ENCODE measurements around the gene SLC22A23. TPM values are rescaled to one million over a fixed set of nuclear protein-coding genes. Genes with fewer than 3 reads are reported as not detected.

The SLC22A23 gene
- total RNA-seq, 1 experiment from 2014 or later, result 5.7 TPM

DNA sequence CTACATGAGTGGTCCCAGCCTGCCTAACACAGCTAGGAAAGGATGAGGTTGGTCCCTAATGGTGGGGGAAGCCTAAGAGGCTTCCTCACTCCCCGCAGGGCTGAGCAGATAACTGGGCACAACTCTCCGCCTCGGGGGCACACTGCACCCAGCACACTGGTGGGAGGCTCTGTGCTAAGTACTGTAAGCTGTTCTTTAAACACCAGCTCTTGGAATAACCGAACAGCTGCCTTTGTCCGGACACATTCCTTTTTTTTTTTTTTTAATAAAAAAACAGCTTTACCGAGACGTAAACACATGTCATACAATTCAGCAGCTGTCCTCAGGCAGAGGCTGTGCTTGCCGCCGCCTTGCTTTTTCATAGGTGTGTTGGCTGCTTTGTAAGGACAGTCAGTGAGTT, 191.2 kb downstream of the SLC22A23 start:
- intact Hi-C loops (cut with micrococcal nuclease), result no loop called here
- Histone ChIP-seq H3K4me1 (ENCODE audit: insufficient read depth, low read length) (peaks cover 9% of the 10 kb centered on the region), H3K36me3 (ENCODE audit: low read depth, low read length) (peaks cover 18% of the 10 kb centered on the region), H3K4me2 (ENCODE audit: low read length) (no peak overlapping the region), H2AFZ (ENCODE audit: low read length) (no peak overlapping the region), H3K27me3 (ENCODE audit: low read length) (no peaks in the 10 kb centered on the region), H4K20me1 (ENCODE audit: low read length) (peaks cover 24% of the 10 kb centered on the region; the same call in 1 of the 2 replicates), H3K9me2 (replicated peaks; ENCODE audit: low read length) (no peaks in the 10 kb centered on the region), H3K4me3 (ENCODE audit: low read length) (no peak overlapping the region), H3K9ac (ENCODE audit: low read length) (no peak overlapping the region), H3K9me3 (ENCODE audit: low read length) (no peaks in the 10 kb centered on the region), H3K27ac (ENCODE audit: low read length) (no peak overlapping the region), H3F3A (ENCODE audit: low read length, unreplicated experiment) (no peaks in the 10 kb centered on the region), H3K79me2 (ENCODE audit: low read length) (peaks cover 56% of the 10 kb centered on the region)
- CTCF ChIA-PET, result no interaction called here
- DNase-seq, result no peak
- TF ChIP-seq EZH2 (IDR thresholded peaks at IDR 0.05; ENCODE audit: low read length, unreplicated experiment) (no peak), EZH2phosphoT487 (IDR thresholded peaks at IDR 0.05; ENCODE audit: borderline replicate concordance, low read length) (no peak)
- TF ChIP-seq, protein P1, sequence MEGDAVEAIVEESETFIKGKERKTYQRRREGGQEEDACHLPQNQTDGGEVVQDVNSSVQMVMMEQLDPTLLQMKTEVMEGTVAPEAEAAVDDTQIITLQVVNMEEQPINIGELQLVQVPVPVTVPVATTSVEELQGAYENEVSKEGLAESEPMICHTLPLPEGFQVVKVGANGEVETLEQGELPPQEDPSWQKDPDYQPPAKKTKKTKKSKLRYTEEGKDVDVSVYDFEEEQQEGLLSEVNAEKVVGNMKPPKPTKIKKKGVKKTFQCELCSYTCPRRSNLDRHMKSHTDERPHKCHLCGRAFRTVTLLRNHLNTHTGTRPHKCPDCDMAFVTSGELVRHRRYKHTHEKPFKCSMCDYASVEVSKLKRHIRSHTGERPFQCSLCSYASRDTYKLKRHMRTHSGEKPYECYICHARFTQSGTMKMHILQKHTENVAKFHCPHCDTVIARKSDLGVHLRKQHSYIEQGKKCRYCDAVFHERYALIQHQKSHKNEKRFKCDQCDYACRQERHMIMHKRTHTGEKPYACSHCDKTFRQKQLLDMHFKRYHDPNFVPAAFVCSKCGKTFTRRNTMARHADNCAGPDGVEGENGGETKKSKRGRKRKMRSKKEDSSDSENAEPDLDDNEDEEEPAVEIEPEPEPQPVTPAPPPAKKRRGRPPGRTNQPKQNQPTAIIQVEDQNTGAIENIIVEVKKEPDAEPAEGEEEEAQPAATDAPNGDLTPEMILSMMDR (conservative IDR thresholded peaks at IDR 0.05; ENCODE audit: low read depth, low read length), result no peak
- no peak for ATAC-seq
- POLR2A ChIA-PET (ENCODE audit: unreplicated experiment), result no interaction called here
- no TSS peak for BruUV-seq (replicated peaks)

DNA sequence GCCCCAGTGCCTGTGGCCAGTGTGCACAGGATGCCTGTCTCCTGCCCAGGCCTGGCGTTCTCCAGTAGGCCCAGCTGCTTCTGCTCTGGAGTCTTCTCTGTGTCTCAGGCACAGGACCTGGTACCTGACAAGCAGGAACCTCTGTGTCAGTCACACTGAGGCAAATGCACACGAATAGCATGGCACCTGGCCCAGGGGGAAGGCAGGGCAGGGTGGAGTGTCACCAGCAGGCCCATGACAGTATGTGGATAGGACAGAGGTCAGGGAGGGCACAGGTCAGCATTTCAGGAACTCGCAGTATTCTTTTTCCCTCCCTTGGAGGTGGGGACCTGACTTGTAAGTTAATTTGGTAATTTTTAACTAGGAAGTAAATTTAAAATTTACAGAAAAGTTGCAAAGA, 192.5 kb downstream of the SLC22A23 start:
- Histone ChIP-seq H4K20me1 (ENCODE audit: low read length) (peaks cover 24% of the 10 kb centered on the region; the same call in 1 of the 2 replicates), H3K9me3 (ENCODE audit: low read length) (no peaks in the 10 kb centered on the region), H3K4me3 (ENCODE audit: low read length) (no peak overlapping the region), H3K4me2 (ENCODE audit: low read length) (no peak overlapping the region), H3K9ac (ENCODE audit: low read length) (no peak overlapping the region), H3K27me3 (ENCODE audit: low read length) (no peaks in the 10 kb centered on the region), H3K27ac (ENCODE audit: low read length) (no peak overlapping the region), H3K4me1 (ENCODE audit: insufficient read depth, low read length) (peaks cover 14% of the 10 kb centered on the region), H3K36me3 (ENCODE audit: low read depth, low read length) (peaks cover 17% of the 10 kb centered on the region), H3F3A (ENCODE audit: low read length, unreplicated experiment) (no peaks in the 10 kb centered on the region), H3K9me2 (replicated peaks; ENCODE audit: low read length) (no peaks in the 10 kb centered on the region), H3K79me2 (ENCODE audit: low read length) (peaks cover 69% of the 10 kb centered on the region), H2AFZ (ENCODE audit: low read length) (no peak overlapping the region)
- CTCF ChIA-PET, result no interaction called here
- ATAC-seq, result no peak
- POLR2A ChIA-PET (ENCODE audit: unreplicated experiment), result no interaction called here
- BruUV-seq (replicated peaks), result no TSS peak
- DNase-seq, result no peak
- intact Hi-C loops (cut with micrococcal nuclease), result no loop called here
- TF ChIP-seq EZH2 (IDR thresholded peaks at IDR 0.05; ENCODE audit: low read length, unreplicated experiment) (no peak), EZH2phosphoT487 (IDR thresholded peaks at IDR 0.05; ENCODE audit: borderline replicate concordance, low read length) (no peak)
- TF ChIP-seq, protein P1 (conservative IDR thresholded peaks at IDR 0.05; ENCODE audit: low read depth, low read length), result no peak

DNA sequence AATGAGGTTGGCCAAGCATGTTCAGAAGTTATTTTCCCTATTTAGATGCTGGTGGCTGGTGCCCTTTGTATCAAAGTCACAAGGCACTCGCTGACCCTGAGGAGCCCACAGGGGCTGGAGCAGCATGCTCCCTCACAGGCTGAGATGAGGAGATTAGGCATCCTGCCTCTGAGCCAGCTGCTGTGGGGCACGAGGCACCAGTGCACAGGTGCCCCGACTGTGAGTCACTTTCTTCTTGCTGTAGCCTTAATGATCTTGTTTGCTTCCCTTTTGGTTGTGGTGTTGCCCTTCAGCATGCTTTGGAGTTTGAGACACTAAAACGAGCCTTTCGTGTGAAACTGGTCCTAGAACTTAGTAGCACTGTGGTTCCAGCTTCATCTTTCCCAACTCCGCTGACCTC, 193.8 kb downstream of the SLC22A23 start:
- no peak for ATAC-seq
- no peaks in the 10 kb centered on the region for H3K9me2 ChIP-seq (replicated peaks; ENCODE audit: low read length)
- H3K27me3 ChIP-seq (ENCODE audit: low read length), result no peaks in the 10 kb centered on the region
- no peaks in the 10 kb centered on the region for H3K9me3 ChIP-seq (ENCODE audit: low read length)
- H3K4me1 ChIP-seq (ENCODE audit: insufficient read depth, low read length), result peaks cover 14% of the 10 kb centered on the region
- H4K20me1 ChIP-seq (ENCODE audit: low read length), result peaks cover 24% of the 10 kb centered on the region; the same call in 1 of the 2 replicates
- no peaks in the 10 kb centered on the region for H3F3A ChIP-seq (ENCODE audit: low read length, unreplicated experiment)
- ChIA-PET CTCF (no interaction called here), POLR2A (ENCODE audit: unreplicated experiment) (no interaction called here)
- H3K4me3 ChIP-seq (ENCODE audit: low read length), result no peak overlapping the region
- no peak for DNase-seq
- intact Hi-C loops (cut with micrococcal nuclease), result no loop called here
- peaks cover 13% of the 10 kb centered on the region for H3K36me3 ChIP-seq (ENCODE audit: low read depth, low read length)
- no peak overlapping the region for H3K4me2 ChIP-seq (ENCODE audit: low read length)
- no peak overlapping the region for H3K9ac ChIP-seq (ENCODE audit: low read length)
- TF ChIP-seq EZH2 (IDR thresholded peaks at IDR 0.05; ENCODE audit: low read length, unreplicated experiment) (no peak), EZH2phosphoT487 (IDR thresholded peaks at IDR 0.05; ENCODE audit: borderline replicate concordance, low read length) (no peak)
- TF ChIP-seq, protein P1 (conservative IDR thresholded peaks at IDR 0.05; ENCODE audit: low read depth, low read length), result no peak
- no TSS peak for BruUV-seq (replicated peaks)
- H3K27ac ChIP-seq (ENCODE audit: low read length), result no peak overlapping the region
- peaks cover 75% of the 10 kb centered on the region for H3K79me2 ChIP-seq (ENCODE audit: low read length)
- H2AFZ ChIP-seq (ENCODE audit: low read length), result no peak overlapping the region

Measured in PC-3 (cell line).